Neural cell (in vitro differentiated cells): ENCODE data around the gene PTPRG.

Experiments
- EP300 ChIP-seq: fragments of 450-650 bp; conservative IDR thresholded peaks from 2 replicates; pipeline ENCODE4 v1.6.1; 2014; ENCODE audit warnings: antibody characterized with exemption, mild to moderate bottlenecking, moderate library complexity; ENCODE audit not compliant: poor library complexity, severe bottlenecking
- TF ChIP-seq, protein P1 (sequence below): fragments of 450-650 bp; IDR thresholded peaks from 2 replicates; pipeline ENCODE4 v1.5.1; 2014; ENCODE audit warnings: antibody characterized with exemption, mild to moderate bottlenecking, moderate library complexity; ENCODE audit not compliant: poor library complexity, severe bottlenecking

DNA sequence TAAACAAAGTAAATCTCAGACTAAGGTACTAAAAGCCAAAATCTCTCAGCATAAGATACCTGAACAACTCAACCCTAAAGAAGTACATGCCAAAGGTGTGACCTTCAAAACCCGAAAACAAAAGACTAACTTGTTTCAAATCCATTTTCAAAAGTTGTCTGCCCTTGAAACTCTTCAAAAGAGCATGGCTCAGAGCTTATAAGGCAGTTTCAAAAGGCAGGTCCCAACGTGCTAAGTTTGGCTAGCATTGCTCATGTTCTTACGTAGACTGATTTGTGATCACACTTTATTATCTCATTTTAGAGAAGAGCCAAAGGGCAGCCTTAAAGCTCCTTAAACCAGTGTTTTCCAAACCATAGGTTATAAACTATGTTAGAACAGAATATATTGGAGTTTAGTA is 699.8 kb downstream of the PTPRG start:
- TF ChIP-seq, protein P1, sequence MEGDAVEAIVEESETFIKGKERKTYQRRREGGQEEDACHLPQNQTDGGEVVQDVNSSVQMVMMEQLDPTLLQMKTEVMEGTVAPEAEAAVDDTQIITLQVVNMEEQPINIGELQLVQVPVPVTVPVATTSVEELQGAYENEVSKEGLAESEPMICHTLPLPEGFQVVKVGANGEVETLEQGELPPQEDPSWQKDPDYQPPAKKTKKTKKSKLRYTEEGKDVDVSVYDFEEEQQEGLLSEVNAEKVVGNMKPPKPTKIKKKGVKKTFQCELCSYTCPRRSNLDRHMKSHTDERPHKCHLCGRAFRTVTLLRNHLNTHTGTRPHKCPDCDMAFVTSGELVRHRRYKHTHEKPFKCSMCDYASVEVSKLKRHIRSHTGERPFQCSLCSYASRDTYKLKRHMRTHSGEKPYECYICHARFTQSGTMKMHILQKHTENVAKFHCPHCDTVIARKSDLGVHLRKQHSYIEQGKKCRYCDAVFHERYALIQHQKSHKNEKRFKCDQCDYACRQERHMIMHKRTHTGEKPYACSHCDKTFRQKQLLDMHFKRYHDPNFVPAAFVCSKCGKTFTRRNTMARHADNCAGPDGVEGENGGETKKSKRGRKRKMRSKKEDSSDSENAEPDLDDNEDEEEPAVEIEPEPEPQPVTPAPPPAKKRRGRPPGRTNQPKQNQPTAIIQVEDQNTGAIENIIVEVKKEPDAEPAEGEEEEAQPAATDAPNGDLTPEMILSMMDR, result no peak
- TF ChIP-seq EP300, result no peak
